ENCODE measurements around the gene BAG2. TPM values are rescaled to one million over a fixed set of nuclear protein-coding genes. Genes with fewer than 3 reads are reported as not detected.

BAG2 gene
- polyA plus RNA-seq, 1 donor from 2014 or later, result 3.2 TPM

DNA sequence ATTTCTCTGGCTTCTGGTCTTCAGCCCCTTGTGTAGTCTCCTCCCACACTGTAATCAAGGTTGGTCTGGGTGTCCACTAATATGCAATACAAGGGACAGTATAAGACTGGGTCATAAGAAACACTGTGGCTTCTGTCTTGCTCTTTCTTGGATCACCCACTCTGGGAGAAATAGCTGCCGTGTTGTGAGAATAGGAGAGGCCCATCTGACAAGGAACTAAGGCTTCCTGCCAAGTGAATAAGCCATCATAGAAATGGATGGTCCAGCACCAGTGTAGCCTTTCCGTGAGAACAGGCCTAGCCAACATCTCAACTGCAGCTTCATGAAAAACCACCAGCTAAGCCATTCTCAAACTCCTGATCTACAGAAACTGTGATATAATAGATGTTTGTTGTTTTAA lies 23.3 kb downstream of the BAG2 start:
- Histone ChIP-seq H3K9ac (ENCODE audit: low read length) (no peak overlapping the region), H3K4me2 (ENCODE audit: low read length) (no peak overlapping the region), H3K79me2 (replicated peaks; ENCODE audit: insufficient read depth, low read length) (no peaks in the 10 kb centered on the region), H3K36me3 (ENCODE audit: insufficient read depth, low read length) (no peaks in the 10 kb centered on the region), H3K9me3 (ENCODE audit: low read length) (no peaks in the 10 kb centered on the region), H4K20me1 (ENCODE audit: insufficient read depth) (no peaks in the 10 kb centered on the region), H2AFZ (ENCODE audit: low read depth, low read length) (no peak overlapping the region), H3K27me3 (ENCODE audit: insufficient read depth, low read depth, low read length) (no peaks in the 10 kb centered on the region), H3F3A (ENCODE audit: insufficient read depth, low read length, poor library complexity, severe bottlenecking) (no peaks in the 10 kb centered on the region), H3K9me2 (ENCODE audit: insufficient read depth, low read length) (no peaks in the 10 kb centered on the region), H3K4me3 (ENCODE audit: low read length) (no peak overlapping the region), H3K27ac (ENCODE audit: low read length) (no peak overlapping the region)
- TF ChIP-seq MXI1 (conservative IDR thresholded peaks at IDR 0.05; ENCODE audit: poor library complexity, severe bottlenecking) (no peak), POLR2AphosphoS5 (IDR thresholded peaks at IDR 0.05) (no peak), RAD21 (conservative IDR thresholded peaks at IDR 0.05) (no peak), EZH2 (IDR thresholded peaks at IDR 0.05; ENCODE audit: borderline replicate concordance, insufficient read depth, low read length, poor library complexity, severe bottlenecking) (no peak), EP300 (conservative IDR thresholded peaks at IDR 0.05; ENCODE audit: poor library complexity, severe bottlenecking) (no peak), TAF1 (IDR thresholded peaks at IDR 0.05; ENCODE audit: low read depth) (no peak)
- TF ChIP-seq, protein P1, sequence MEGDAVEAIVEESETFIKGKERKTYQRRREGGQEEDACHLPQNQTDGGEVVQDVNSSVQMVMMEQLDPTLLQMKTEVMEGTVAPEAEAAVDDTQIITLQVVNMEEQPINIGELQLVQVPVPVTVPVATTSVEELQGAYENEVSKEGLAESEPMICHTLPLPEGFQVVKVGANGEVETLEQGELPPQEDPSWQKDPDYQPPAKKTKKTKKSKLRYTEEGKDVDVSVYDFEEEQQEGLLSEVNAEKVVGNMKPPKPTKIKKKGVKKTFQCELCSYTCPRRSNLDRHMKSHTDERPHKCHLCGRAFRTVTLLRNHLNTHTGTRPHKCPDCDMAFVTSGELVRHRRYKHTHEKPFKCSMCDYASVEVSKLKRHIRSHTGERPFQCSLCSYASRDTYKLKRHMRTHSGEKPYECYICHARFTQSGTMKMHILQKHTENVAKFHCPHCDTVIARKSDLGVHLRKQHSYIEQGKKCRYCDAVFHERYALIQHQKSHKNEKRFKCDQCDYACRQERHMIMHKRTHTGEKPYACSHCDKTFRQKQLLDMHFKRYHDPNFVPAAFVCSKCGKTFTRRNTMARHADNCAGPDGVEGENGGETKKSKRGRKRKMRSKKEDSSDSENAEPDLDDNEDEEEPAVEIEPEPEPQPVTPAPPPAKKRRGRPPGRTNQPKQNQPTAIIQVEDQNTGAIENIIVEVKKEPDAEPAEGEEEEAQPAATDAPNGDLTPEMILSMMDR (IDR thresholded peaks at IDR 0.05; ENCODE audit: poor library complexity, severe bottlenecking), result no peak

DNA sequence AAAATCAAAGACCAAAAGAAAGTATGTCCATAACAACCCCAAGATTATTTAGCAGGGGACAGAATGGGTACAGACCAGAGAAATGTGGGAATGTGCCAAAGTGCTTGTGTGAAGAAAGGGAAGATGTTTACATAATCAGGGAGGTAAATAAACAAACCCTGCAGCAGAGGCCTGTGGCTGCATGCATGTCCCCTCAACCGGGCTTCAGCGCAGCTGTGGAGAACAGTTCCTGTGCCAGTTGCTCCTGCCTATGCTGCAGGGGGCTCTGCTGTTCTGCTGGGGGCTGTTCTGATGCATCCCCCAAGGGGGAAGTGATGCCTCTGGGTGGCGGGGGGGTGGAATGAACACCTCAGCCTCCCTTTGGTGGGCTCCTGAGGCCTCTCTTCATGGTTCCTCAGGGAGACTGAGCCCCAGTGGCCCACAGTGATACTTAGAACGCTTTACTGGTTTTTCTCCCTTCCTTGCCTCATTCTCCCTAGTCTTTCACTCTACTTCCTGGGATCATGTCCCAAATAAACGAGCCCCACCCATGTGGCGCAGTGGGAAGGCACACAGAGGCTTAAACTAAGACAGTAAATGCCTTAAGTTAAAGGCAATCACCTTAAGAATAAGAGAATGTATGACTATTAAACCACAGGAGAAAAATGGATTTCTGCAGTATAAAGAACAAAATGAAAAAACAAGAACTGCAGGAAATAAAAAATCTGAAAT lies 27.0 kb downstream of the BAG2 start:
- Histone ChIP-seq H3K9me2 (ENCODE audit: insufficient read depth, low read length) (no peaks in the 10 kb centered on the region), H3K4me3 (ENCODE audit: low read length) (no peak overlapping the region), H3K4me2 (ENCODE audit: low read length) (no peak overlapping the region), H4K20me1 (ENCODE audit: insufficient read depth) (no peaks in the 10 kb centered on the region), H3F3A (ENCODE audit: insufficient read depth, low read length, poor library complexity, severe bottlenecking) (no peaks in the 10 kb centered on the region), H3K27ac (ENCODE audit: low read length) (no peak overlapping the region), H2AFZ (ENCODE audit: low read depth, low read length) (no peak overlapping the region), H3K9ac (ENCODE audit: low read length) (no peak overlapping the region), H3K79me2 (replicated peaks; ENCODE audit: insufficient read depth, low read length) (no peaks in the 10 kb centered on the region), H3K36me3 (ENCODE audit: insufficient read depth, low read length) (no peaks in the 10 kb centered on the region), H3K9me3 (ENCODE audit: low read length) (no peaks in the 10 kb centered on the region), H3K27me3 (ENCODE audit: insufficient read depth, low read depth, low read length) (no peaks in the 10 kb centered on the region)
- TF ChIP-seq RAD21 (conservative IDR thresholded peaks at IDR 0.05) (no peak), MXI1 (conservative IDR thresholded peaks at IDR 0.05; ENCODE audit: poor library complexity, severe bottlenecking) (no peak), SMC3 (conservative IDR thresholded peaks at IDR 0.05; ENCODE audit: poor library complexity) (no peak), EP300 (conservative IDR thresholded peaks at IDR 0.05; ENCODE audit: poor library complexity, severe bottlenecking) (no peak), TAF1 (IDR thresholded peaks at IDR 0.05; ENCODE audit: low read depth) (no peak), POLR2AphosphoS5 (IDR thresholded peaks at IDR 0.05) (no peak), EZH2 (IDR thresholded peaks at IDR 0.05; ENCODE audit: borderline replicate concordance, insufficient read depth, low read length, poor library complexity, severe bottlenecking) (no peak)
- TF ChIP-seq, protein P1 (IDR thresholded peaks at IDR 0.05; ENCODE audit: poor library complexity, severe bottlenecking), result no peak
- TF ChIP-seq, protein P2, sequence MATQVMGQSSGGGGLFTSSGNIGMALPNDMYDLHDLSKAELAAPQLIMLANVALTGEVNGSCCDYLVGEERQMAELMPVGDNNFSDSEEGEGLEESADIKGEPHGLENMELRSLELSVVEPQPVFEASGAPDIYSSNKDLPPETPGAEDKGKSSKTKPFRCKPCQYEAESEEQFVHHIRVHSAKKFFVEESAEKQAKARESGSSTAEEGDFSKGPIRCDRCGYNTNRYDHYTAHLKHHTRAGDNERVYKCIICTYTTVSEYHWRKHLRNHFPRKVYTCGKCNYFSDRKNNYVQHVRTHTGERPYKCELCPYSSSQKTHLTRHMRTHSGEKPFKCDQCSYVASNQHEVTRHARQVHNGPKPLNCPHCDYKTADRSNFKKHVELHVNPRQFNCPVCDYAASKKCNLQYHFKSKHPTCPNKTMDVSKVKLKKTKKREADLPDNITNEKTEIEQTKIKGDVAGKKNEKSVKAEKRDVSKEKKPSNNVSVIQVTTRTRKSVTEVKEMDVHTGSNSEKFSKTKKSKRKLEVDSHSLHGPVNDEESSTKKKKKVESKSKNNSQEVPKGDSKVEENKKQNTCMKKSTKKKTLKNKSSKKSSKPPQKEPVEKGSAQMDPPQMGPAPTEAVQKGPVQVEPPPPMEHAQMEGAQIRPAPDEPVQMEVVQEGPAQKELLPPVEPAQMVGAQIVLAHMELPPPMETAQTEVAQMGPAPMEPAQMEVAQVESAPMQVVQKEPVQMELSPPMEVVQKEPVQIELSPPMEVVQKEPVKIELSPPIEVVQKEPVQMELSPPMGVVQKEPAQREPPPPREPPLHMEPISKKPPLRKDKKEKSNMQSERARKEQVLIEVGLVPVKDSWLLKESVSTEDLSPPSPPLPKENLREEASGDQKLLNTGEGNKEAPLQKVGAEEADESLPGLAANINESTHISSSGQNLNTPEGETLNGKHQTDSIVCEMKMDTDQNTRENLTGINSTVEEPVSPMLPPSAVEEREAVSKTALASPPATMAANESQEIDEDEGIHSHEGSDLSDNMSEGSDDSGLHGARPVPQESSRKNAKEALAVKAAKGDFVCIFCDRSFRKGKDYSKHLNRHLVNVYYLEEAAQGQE (IDR thresholded peaks at IDR 0.05; ENCODE audit: borderline replicate concordance), result no peak
